Upper lobe of left lung (tissue), 4 donors: ENCODE results near the gene FRMPD2.

Experiments
- EP300 ChIP-seq, 4 donors: sonication (generic); formaldehyde crosslinking; IDR thresholded peaks; one replicate each; pipeline ENCODE4 v1.5.1; 2017; ENCODE audit warnings: antibody characterized with exemption in 4 of 4, control low read depth in 2 of 4
- POLR2A ChIP-seq, 4 donors: fragments of 450-650 bp; IDR thresholded peaks; one replicate each; pipeline ENCODE4 v1.5.1; 2016 to 2017; ENCODE audit warnings: antibody characterized with exemption in 4 of 4, mild to moderate bottlenecking in 2 of 4
- POLR2AphosphoS5 ChIP-seq, 2 donors: sonication (generic); formaldehyde crosslinking; IDR thresholded peaks; one replicate each; pipeline ENCODE4 v1.5.1; 2017; ENCODE audit warnings: antibody characterized with exemption in 2 of 2
- TF ChIP-seq, protein P1 (sequence below), 6 experiments: fragments of 450-650 bp in 4 of 6; fragments of 200-600 bp in 2 of 6; sonication (generic) in 2 of 6; IDR thresholded peaks; one replicate each; pipeline ENCODE4 v1.5.1; 2016 to 2019; ENCODE audit warnings: antibody characterized with exemption in 6 of 6

DNA sequence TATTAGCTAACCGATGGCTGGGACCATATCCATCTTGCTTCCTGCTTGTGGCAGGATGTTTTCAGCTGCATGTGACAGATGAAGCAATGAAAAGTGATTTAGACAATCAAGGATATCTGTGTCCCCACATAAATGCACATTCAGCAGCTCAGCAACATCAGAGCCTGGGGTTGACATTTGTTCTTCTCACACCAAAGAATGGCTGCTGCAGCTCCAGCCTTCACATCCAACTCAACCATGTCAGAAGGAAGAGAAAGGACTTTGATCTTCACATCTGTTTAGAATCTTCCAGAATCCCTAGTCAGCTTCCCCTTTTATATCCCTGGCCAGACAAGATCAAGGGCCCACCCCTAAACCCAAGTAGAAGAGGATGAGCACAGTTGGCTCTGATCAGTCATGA lies 11.9 kb upstream of the FRMPD2 start:
- no peak for TF ChIP-seq POLR2AphosphoS5 (IDR thresholded peaks at IDR 0.05)
- TF ChIP-seq, protein P1, sequence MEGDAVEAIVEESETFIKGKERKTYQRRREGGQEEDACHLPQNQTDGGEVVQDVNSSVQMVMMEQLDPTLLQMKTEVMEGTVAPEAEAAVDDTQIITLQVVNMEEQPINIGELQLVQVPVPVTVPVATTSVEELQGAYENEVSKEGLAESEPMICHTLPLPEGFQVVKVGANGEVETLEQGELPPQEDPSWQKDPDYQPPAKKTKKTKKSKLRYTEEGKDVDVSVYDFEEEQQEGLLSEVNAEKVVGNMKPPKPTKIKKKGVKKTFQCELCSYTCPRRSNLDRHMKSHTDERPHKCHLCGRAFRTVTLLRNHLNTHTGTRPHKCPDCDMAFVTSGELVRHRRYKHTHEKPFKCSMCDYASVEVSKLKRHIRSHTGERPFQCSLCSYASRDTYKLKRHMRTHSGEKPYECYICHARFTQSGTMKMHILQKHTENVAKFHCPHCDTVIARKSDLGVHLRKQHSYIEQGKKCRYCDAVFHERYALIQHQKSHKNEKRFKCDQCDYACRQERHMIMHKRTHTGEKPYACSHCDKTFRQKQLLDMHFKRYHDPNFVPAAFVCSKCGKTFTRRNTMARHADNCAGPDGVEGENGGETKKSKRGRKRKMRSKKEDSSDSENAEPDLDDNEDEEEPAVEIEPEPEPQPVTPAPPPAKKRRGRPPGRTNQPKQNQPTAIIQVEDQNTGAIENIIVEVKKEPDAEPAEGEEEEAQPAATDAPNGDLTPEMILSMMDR (IDR thresholded peaks at IDR 0.05) = no peak
- TF ChIP-seq POLR2A (IDR thresholded peaks at IDR 0.05) = no peak
- no peak for TF ChIP-seq EP300 (IDR thresholded peaks at IDR 0.05)
